SK-N-MC (cell line): ENCODE data around the gene SSPN.

Experiments used
- DNase-seq: peaks from one replicate; pipeline ENCODE4 v3.0.0-alpha.2; 2011; ENCODE audit warnings: low read depth, low spot score
- H3K27ac ChIP-seq: fragments of 200-600 bp; sonication (generic); 2 replicates; pipeline ENCODE4 v1.5.1; 2016; ENCODE audit warnings: mixed run types
- H3K36me3 ChIP-seq: fragments of 200-600 bp; sonication (generic); 2 replicates; pipeline ENCODE4 v1.6.1; 2017; ENCODE audit warnings: antibody characterized with exemption, low read length, mixed read lengths; ENCODE audit not compliant: insufficient read depth
- H3K4me3 ChIP-seq: fragments of 200-600 bp; sonication (generic); 2 replicates; pipeline ENCODE4 v1.5.1; 2016
- H3K9ac ChIP-seq: fragments of 200-600 bp; sonication (generic); 2 replicates; pipeline ENCODE4 v1.8.0; 2017; ENCODE audit warnings: mixed run types, mixed read lengths; ENCODE audit not compliant: insufficient read length
- H3K9me3 ChIP-seq: fragments of 200-600 bp; sonication (generic); 2 replicates; pipeline ENCODE4 v1.6.1; 2017; ENCODE audit warnings: low read depth, mild to moderate bottlenecking, antibody characterized with exemption, low read length, moderate library complexity, mixed read lengths
- EZH2 ChIP-seq: fragments of 200-600 bp; sonication (generic); IDR thresholded peaks from one replicate; pipeline ENCODE4 v1.6.1; 2017; ENCODE audit warnings: antibody characterized with exemption
- FOXP2 ChIP-seq: optimal IDR thresholded peaks from 2 replicates; pipeline ENCODE3; 2011; ENCODE audit warnings: mild to moderate bottlenecking, moderate library complexity; ENCODE audit not compliant: insufficient read depth; ENCODE audit errors: extremely low read length, control extremely low read depth
- POLR2AphosphoS5 ChIP-seq: IDR thresholded peaks from 2 replicates; pipeline ENCODE4 v1.6.1; 2012; ENCODE audit warnings: mild to moderate bottlenecking, low read depth, low read length, borderline replicate concordance

Gene SSPN

DNA sequence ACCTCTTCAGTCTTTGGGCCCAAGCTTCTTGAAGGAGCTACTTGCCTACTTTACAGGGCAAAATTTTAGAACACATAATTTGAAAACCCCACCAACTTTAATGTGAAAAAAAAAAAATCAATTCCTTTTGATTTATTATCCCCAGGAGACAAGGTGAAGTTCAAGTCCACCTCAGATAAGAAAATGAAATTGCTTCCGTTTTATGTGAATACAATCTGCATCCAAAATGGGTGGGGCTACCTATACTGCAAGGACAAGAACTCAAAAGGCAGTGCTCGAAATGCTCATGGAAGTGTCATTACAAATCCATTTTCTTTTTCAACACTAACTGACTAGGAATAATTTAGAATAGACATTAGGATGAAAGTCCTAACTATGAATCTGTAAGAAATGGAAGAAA is 45.7 kb downstream of the SSPN start:
- no peak for DNase-seq
- Histone ChIP-seq H3K27ac (no peak overlapping the region), H3K36me3 (no peaks in the 10 kb centered on the region), H3K4me3 (no peak overlapping the region), H3K9me3 (no peaks in the 10 kb centered on the region), H3K9ac (no peak overlapping the region)
- no peak for TF ChIP-seq EZH2
- no peak for TF ChIP-seq FOXP2
- no peak for TF ChIP-seq POLR2AphosphoS5

DNA sequence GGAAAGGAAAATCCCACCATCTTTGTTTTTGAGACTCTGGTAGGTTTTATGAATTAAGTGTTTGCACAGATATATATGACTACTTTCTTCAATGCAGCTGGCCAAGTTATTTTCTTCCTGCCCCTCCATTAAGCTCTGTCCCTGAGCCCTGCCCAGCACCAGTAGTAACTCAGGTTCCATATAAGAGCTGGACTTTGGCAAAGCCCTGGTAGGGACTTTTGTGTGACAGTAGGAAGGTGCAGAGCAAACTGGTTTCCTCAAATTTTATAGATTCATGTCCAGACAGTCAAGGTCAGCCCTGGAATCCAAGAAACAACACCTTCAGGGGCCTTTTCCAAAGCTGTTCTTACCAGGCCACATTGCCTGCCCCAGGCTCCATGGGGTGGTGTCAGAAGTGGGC is 47.3 kb downstream of the SSPN start:
- DNase-seq = no peak
- no peak overlapping the region for H3K4me3 ChIP-seq
- no peaks in the 10 kb centered on the region for H3K9me3 ChIP-seq
- no peaks in the 10 kb centered on the region for H3K36me3 ChIP-seq
- no peak for TF ChIP-seq EZH2
- no peak overlapping the region for H3K9ac ChIP-seq
- H3K27ac ChIP-seq = no peak overlapping the region

- Histone ChIP-seq H3K9me3 (no peaks in the 10 kb centered on the region), H3K4me3 (no peak overlapping the region), H3K9ac (no peak overlapping the region), H3K27ac (no peak overlapping the region), H3K36me3 (no peaks in the 10 kb centered on the region)
- DNase-seq = no peak
- TF ChIP-seq POLR2AphosphoS5 = no peak
- TF ChIP-seq FOXP2 = no peak
Measured at GRCh38 chr12:26244503-26244902, 49.1 kb downstream of the SSPN start.

DNA sequence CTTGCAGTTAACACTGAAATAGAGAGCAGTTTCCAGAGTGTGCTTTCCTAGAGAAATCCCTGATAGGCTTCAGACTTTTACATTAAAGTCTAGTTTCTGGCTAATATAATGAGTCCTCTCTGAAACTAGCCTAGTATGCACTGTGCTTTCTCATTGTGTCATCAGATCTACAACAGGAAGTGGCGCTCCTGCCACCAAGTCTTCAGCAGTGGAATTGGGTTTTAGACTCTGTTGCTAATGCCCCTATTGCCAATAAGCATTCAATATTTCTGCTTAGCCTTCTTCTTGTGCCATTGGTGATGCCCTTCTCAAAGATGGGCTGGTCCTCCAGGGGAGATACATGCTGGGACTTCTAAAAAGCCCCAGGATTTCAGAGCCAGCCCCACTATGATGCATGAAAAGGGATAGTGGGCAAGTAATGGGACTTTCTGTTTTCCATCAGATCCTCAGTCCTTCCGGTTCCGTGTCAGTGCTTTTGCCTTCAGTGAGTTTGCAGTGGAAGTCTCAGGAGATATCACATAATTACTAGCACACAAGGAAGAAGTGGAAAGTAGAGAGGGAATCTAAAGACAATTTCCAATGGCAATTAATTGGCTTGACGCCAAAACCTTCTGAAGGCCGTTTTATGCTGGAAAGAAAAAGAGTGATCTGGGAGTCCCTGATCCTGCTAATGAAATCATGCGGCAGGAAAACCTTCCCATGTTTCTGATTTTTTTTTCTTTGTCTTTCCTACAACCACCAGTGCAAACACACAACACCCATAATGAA is 50.0 kb downstream of the SSPN start:
- no peaks in the 10 kb centered on the region for H3K36me3 ChIP-seq
- H3K9ac ChIP-seq = no peak overlapping the region
- H3K4me3 ChIP-seq = no peak overlapping the region
- no peak overlapping the region for H3K27ac ChIP-seq
- no peak for DNase-seq
- no peak for TF ChIP-seq FOXP2
- no peak for TF ChIP-seq EZH2
- TF ChIP-seq POLR2AphosphoS5 = no peak
- no peaks in the 10 kb centered on the region for H3K9me3 ChIP-seq

GRCh38 chr12:26246483-26247164 is 51.3 kb downstream of the SSPN start:
- no peaks in the 10 kb centered on the region for H3K36me3 ChIP-seq
- no peak overlapping the region for H3K4me3 ChIP-seq
- TF ChIP-seq POLR2AphosphoS5 = no peak
- TF ChIP-seq EZH2 = no peak
- TF ChIP-seq FOXP2 = no peak
- no peak overlapping the region for H3K27ac ChIP-seq
- no peak for DNase-seq
- no peak overlapping the region for H3K9ac ChIP-seq
- no peaks in the 10 kb centered on the region for H3K9me3 ChIP-seq

DNA sequence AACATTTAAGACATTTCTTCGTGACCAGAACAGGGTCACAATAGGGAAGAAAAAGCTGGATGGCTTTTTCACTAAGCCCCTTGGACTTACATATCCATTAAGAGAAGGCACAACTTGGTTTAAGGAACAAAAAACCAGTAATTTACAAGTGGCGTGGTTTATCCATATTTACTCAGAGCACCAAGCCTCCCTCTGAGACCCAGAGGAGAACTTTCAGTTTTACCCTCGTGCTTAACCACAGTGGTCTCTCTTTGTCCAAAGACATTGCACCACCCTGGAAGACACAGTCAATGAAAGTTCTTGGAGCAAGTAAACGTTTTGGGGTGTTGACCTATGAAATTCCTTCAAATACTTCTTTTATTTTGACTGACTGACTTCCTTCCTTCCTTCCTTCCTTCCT is 52.5 kb downstream of the SSPN start:
- Histone ChIP-seq H3K4me3 (no peak overlapping the region), H3K9ac (no peak overlapping the region), H3K27ac (no peak overlapping the region), H3K9me3 (no peaks in the 10 kb centered on the region), H3K36me3 (no peaks in the 10 kb centered on the region)
- no peak for TF ChIP-seq EZH2
- no peak for TF ChIP-seq POLR2AphosphoS5
- TF ChIP-seq FOXP2 = no peak
- no peak for DNase-seq

DNA sequence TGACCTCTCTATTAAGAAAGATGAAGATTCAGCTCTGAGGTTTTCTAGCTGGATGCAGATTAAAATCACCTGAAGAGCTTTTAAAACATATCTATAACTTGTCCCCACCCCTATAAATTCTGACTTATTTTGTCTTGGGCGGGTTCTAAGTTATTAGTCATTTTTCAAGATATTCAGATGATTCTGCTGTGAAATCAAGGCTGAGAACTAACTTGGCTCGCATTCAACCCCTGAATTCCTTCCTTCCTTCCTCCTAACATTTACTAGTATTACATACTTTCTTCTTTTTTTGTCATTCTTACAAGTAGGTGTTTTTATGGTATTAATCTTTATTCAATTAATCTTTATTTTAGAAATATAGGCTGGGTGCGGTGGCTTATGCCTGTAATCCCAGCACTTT is 55.4 kb downstream of the SSPN start:
- H3K9me3 ChIP-seq = no peaks in the 10 kb centered on the region
- DNase-seq = no peak
- TF ChIP-seq POLR2AphosphoS5 (no peak), FOXP2 (no peak), EZH2 (no peak)

GRCh38 chr12:26251600-26251999 is 56.2 kb downstream of the SSPN start:
- TF ChIP-seq FOXP2 (no peak), EZH2 (no peak), POLR2AphosphoS5 (no peak)
- no peak overlapping the region for H3K9ac ChIP-seq
- H3K27ac ChIP-seq = no peak overlapping the region
- H3K4me3 ChIP-seq = no peak overlapping the region
- DNase-seq = no peak
- no peaks in the 10 kb centered on the region for H3K36me3 ChIP-seq
- H3K9me3 ChIP-seq = no peaks in the 10 kb centered on the region

More for the DNA sequence above, 55.4 kb downstream of the SSPN start:
- Histone ChIP-seq H3K27ac (no peak overlapping the region), H3K4me3 (no peak overlapping the region), H3K9ac (no peak overlapping the region), H3K36me3 (no peaks in the 10 kb centered on the region)

GRCh38 chr12:26252946-26253345 is 57.6 kb downstream of the SSPN start:
- no peak for TF ChIP-seq EZH2
- no peak for TF ChIP-seq POLR2AphosphoS5
- no peak for TF ChIP-seq FOXP2
- H3K27ac ChIP-seq = no peak overlapping the region
- no peak for DNase-seq
- no peaks in the 10 kb centered on the region for H3K36me3 ChIP-seq
- no peaks in the 10 kb centered on the region for H3K9me3 ChIP-seq
- H3K4me3 ChIP-seq = no peak overlapping the region
- no peak overlapping the region for H3K9ac ChIP-seq
